Mesodermal cell (in vitro differentiated cells): ENCODE data around the gene OXT.
A peak's percentile ranks its signal among the peaks of the same experiment; 100 is the strongest.
"Not testable (repeated sequence)": the region's sequence is repeated elsewhere in the genome, so short reads cannot be mapped to it uniquely, and the experiment has no call there.

Experiments
- H3K27ac ChIP-seq: 2 replicates; pipeline ENCODE4 v1.7.0; 2013; ENCODE audit warnings: mild to moderate bottlenecking, low read depth, low read length, moderate library complexity; ENCODE audit not compliant: severe bottlenecking
- H3K36me3 ChIP-seq: 2 replicates; pipeline ENCODE4 v1.7.1; 2013; ENCODE audit warnings: mild to moderate bottlenecking, low read length, moderate library complexity; ENCODE audit not compliant: control insufficient read depth, insufficient read depth
- H3K4me1 ChIP-seq: one replicate; pipeline ENCODE4 v1.7.1; 2013; ENCODE audit warnings: mild to moderate bottlenecking, low read length; ENCODE audit not compliant: insufficient read depth, control insufficient read depth, poor library complexity, severe bottlenecking
- H3K4me3 ChIP-seq: 2 replicates; pipeline ENCODE4 v1.7.0; 2013; ENCODE audit warnings: low read length, control low read depth, mild to moderate bottlenecking; ENCODE audit not compliant: insufficient read depth, poor library complexity, severe bottlenecking; ENCODE audit errors: extremely low read depth
- H3K9me3 ChIP-seq: 2 replicates; pipeline ENCODE4 v1.7.1; 2013; ENCODE audit warnings: mild to moderate bottlenecking, low read length, moderate library complexity; ENCODE audit not compliant: control insufficient read depth
- WGBS, 2 experiments: methylation state at CpG; one replicate each; pipeline ENCODE4 v1.1.5; 2013; ENCODE audit warnings: missing lambda C conversion rate in 2 of 2; ENCODE audit not compliant: insufficient coverage in 2 of 2; 5-methylcytosine and 5-hydroxymethylcytosine counted together

The OXT gene

GRCh38 chr20:3059489-3059888 lies 11.9 kb upstream of the OXT start:
- no peaks in the 10 kb centered on the region for H3K4me1 ChIP-seq

DNA sequence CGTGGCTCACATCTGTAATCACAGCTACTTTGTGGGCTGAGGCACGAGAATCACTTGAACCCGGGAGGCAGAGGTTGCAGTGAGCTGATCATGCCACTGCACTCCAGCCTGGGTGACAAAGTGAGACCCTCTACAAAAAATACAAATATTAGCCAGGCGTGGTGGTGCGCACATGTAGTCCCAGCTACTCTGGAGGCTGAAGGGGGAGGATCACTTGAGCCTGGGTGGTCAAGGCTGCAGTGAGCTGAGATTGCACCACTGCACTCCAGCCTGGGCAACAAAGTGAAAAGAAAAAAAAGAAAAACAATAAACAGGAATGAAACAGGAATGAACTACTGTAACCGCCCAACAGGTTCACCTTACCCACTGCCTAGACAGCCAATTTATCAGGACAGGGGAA lies 7.3 kb upstream of the OXT start:
- WGBS, 2 experiments, result 77 to 85% methylated on average over 5 of the region's 6 CpGs
- H3K9me3 ChIP-seq, H3K36me3 ChIP-seq, H3K27ac ChIP-seq, H3K4me3 ChIP-seq, H3K4me1 ChIP-seq: not testable (repeated sequence)

More at GRCh38 chr20:3059489-3059888, 11.9 kb upstream of the OXT start:
- Histone ChIP-seq H3K36me3 (no peaks in the 10 kb centered on the region), H3K9me3 (no peaks in the 10 kb centered on the region), H3K4me3 (no peak overlapping the region), H3K27ac (no peak overlapping the region)
- WGBS, 2 experiments, result 80 to 92% methylated on average over 3 of the region's 3 CpGs

- WGBS, 2 experiments, result 84 to 86% methylated on average over 17 to 19 of the region's 23 CpGs
- Histone ChIP-seq H3K36me3 (no peaks in the 10 kb centered on the region), H3K4me1 (peaks cover 8% of the 10 kb centered on the region), H3K27ac (no peak overlapping the region), H3K4me3 (no peak overlapping the region), H3K9me3 (no peaks in the 10 kb centered on the region)
Observed at GRCh38 chr20:3067139-3068014, 4.0 kb upstream of the OXT start.

- 79 to 81% methylated on average over 8 of the region's 8 CpGs for WGBS, 2 experiments
- H3K36me3 ChIP-seq, result no peaks in the 10 kb centered on the region
- no peaks in the 10 kb centered on the region for H3K9me3 ChIP-seq
- H3K4me3 ChIP-seq, result no peak overlapping the region
- H3K4me1 ChIP-seq, result peaks cover 8% of the 10 kb centered on the region
- H3K27ac ChIP-seq, result no peak overlapping the region
Observed at GRCh38 chr20:3068075-3068474, 3.3 kb upstream of the OXT start.

DNA sequence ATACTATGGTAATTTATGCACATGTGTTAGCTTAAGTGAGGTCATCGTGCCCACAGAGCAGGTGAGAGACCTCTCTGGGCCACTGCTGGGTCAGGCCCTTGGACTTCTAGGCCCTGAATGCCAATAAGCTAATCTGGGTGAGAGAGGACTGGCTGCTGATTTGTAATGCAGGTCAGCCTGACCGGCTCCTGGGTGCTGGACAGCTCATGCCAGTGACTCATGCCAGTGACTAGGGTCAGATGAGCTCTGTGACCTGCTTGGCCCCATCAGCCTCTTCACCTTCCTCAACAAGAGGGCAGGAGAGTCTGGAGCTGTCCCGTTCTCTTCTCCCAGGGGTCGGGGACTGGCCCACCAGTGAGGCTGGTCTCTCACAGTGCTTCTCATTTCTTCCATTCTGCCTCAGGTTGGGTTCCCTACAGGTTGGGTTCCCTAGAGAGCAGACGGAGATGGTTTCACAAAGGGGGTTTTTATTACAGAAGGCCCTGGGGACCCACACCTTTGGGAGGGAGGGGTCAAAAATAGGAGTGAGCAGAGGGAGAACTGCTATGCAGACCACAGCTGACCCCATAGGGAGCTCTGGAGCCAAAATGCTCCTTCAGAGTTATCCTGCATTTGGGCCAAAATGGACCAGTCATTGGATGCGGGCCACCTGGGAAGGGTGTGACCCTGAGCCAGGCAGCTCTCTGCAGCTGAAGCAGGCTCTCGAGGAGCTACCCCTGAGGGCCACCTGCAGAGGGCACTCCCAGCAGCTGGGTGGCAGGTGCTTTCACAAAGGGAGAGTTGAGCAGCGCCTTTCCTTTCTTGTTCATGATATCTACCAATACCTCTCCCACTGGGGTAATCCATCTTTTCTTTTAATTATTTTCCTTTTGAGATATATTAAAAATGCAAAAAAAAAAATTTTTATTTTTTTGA lies 2.2 kb upstream of the OXT start:
- Histone ChIP-seq H3K4me3 (no peak overlapping the region), H3K9me3 (no peaks in the 10 kb centered on the region), H3K36me3 (no peaks in the 10 kb centered on the region), H3K4me1 (peaks cover 8% of the 10 kb centered on the region), H3K27ac (no peak overlapping the region)
- WGBS, 2 experiments, result 77 to 79% methylated on average over 4 to 5 of the region's 8 CpGs

DNA sequence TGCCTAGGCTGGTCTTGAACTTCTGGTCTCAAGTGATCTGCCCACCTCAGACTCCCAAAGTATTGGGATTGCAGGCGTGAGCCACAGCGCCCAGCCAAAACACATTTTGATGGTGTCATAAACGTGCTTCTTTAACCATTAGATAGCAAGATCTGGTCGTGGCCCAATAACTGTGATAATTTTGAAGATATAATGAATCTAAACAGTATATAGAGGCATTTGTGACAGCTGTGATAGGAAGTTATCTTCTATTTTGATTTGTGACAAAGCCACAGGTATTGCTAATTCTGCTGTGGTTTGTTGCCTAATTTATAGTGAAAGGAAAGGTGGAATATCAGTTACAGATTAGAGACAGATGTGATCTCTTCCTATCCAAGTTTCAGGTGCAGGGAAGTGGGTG lies 695 bp upstream of the OXT start:
- Histone ChIP-seq H3K4me3 (no peak overlapping the region), H3K9me3 (no peaks in the 10 kb centered on the region), H3K36me3 (no peaks in the 10 kb centered on the region), H3K4me1 (peaks cover 8% of the 10 kb centered on the region), H3K27ac (no peak overlapping the region)
- 84 to 95% methylated on average over 4 of the region's 4 CpGs for WGBS, 2 experiments

DNA sequence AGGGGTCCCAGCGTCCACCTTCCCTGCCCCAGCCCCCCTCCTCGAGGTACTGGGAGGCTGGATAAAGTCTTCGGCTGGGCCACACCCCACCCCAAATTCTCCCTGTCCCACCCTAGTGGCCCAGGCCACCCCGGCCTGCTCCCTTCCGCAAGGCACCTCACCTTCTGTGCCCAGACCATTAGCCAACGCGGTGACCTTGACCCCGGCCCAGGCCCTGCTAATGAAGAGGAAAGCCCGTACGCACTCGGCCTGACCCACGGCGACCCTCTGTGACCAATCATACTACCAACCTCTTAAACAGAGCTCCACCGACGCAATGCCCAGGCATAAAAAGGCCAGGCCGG lies 182 bp upstream of the OXT start:
- H3K4me1 ChIP-seq, result peaks cover 5% of the 10 kb centered on the region
- H3K27ac ChIP-seq, result no peak overlapping the region
- WGBS, 2 experiments, result 92 to 95% methylated on average over 4 to 13 of the region's 16 CpGs
- H3K4me3 ChIP-seq, result peak overlapping the region; percentile 20
- H3K9me3 ChIP-seq, result no peaks in the 10 kb centered on the region
- no peaks in the 10 kb centered on the region for H3K36me3 ChIP-seq

DNA sequence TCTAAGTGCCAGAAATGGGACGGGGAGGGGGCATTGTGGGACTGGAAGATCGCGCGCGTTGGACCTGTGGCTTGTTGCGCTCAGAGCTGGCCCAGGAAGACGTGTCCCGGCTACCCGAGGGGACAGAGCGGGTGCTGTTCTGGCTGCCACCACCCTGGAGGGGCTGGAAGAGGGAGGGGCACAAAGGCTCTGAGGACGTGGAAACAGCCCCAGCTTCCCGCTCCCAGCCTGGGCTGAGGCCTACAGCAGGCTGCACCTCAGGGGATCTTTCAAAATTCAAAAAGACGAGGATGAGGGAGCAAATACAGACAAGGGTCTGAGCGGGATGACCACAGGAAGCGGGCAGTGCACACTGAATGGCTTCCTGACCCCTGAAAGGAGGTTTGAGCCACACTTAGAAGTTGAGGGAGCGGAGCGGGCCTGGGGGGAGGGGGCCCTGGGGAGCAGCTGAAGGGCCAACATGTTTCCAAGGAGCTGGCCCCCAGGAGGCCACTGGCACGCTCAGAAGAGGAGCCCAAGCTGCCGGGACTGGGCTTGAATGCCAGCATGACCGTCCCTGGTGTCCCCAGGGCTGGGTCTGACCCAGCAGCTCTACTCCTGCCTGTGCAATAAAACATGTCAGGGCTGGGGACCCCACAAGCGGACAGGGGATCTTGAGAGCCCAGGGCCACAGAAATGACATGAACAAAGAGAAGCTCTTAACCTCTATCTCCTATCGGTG lies 1.3 kb downstream of the OXT start:
- 89 to 91% methylated on average over 17 to 22 of the region's 22 CpGs for WGBS, 2 experiments
- Histone ChIP-seq H3K27ac (no peak overlapping the region), H3K4me3 (peak overlapping the region; percentile 20)

DNA sequence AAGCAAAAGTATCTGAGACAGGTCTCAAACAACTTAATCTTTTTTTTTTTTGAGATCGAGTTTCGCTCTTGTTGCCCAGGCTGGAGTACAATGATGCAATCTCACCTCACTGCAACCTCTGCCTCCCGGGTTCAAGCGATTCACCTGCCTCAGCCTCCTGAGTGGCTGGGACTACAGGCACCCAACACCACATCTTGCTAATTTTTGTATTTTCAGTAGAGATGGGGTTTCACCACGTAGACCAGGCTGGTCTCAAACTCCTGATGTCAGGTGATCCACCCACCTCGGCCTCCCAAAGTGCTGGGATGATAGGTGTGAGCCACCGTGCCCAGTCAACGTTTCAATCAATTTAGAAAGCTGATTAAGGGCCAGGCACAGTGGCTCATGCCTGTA lies 1.8 kb downstream of the OXT start:
- H3K9me3 ChIP-seq, H3K4me3 ChIP-seq, H3K27ac ChIP-seq, H3K36me3 ChIP-seq, H3K4me1 ChIP-seq: not testable (repeated sequence)
- 93 to 94% methylated on average over 4 to 7 of the region's 8 CpGs for WGBS, 2 experiments

More for the DNA sequence above, 1.3 kb downstream of the OXT start:
- Histone ChIP-seq H3K36me3 (no peaks in the 10 kb centered on the region), H3K4me1 (no peaks in the 10 kb centered on the region), H3K9me3 (no peaks in the 10 kb centered on the region)

DNA sequence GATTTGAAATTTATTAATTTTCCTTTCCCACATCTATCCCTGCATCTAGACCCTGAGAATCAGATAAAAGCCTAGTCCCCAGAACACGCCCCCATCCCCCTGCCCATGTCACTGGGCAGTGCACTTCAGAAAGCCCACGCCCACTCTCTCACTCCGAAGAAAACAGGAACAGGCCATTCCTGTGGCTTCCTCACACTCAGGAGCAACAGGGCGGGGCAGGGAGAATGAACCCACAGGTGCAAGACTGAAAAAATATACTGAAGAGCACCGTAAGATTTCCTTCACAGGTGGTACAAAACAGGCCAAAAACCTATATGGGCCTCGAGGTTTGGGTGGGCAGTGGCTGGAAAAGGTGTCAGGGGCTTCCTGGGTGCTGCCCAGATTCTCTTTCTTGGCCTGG lies 3.4 kb downstream of the OXT start:
- 80 to 85% methylated on average over 6 of the region's 6 CpGs for WGBS, 2 experiments
- Histone ChIP-seq H3K36me3 (no peaks in the 10 kb centered on the region), H3K4me1 (no peaks in the 10 kb centered on the region), H3K9me3 (no peaks in the 10 kb centered on the region), H3K27ac (no peak overlapping the region), H3K4me3 (no peak overlapping the region)
